Fibroblast of peridontal ligament (primary cell): ENCODE measurements around the gene LMF1.

Experiments used
- DNase-seq: peaks from one replicate; pipeline ENCODE4 v3.0.0-alpha.2; 2010; ENCODE audit errors: extremely low read depth

The LMF1 gene

DNA sequence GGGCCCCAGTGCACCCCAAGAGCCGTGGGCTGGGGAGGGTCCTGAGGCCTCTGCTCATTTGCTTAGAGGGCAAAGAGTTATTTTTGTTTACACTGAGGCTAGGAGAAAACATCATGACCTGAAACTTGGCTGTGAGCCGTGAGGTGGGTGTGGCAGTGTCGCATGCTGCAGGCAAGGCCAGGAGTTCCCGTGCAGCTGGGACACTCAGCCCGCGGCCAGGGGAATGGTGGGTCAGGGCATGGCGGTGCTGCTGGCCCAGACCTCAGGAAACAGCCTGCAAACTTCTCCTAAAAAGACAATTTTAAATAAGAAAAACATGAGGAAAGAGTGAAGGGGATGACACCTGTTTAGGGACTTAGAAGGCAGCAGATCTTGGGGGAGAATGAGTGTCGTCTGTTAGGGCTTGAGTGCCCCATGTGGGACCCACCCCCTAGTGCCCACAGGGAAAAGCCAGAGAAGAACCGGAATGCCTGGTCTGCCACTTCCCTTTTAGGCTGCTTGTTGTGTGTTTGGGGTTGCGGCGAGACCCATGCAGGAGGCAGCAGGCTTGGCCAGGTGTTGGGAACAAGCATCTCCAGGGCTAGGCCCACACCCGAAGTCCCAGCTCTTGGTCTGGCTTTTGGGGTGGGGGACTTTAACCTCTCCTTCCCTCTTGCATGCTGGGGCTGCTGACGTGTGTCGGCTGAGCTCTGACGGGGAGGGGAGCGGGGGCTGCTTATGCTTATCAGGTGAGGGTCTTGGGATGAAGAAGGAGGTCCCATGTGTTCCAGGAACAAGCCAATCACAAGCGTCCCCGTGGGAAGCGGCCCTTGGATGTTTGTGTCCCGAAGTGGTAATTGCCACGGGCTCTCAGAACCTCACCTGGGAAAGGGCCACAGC, 89.3 kb downstream of the LMF1 start:
- no peak for DNase-seq

DNA sequence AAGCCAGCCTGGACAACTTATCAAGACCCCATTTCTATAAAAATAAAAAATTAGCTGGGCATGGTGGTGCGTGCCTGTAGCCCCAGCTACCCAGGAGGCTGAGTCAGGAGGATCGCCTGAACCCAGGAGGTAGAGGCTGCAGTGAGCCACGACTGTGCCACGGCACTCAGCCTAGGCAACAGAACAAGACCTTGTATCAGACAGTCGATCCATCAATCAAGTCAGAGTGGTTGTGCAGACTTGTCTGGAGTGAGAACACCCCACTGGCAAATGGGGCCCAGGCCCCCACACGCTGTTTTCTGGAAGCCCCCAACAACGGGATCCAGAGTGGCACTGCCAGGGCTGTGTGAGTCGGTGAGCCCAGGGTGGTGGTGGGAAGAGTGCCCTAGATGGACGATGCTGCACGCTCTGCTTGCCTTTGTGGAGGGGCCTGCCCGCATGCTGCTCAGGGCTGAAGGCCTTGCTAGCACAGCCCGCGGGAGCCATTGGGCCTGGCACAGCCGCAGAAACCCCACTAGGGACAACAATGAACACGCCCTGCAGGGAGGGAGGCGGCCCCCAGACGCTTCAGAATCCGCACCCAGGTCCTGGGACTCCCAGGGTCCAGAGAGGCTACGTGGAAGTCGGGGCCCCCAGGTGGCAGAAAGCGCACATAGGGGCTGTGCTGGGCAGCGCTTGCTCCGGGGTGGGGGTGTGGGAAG, 90.2 kb downstream of the LMF1 start:
- DNase-seq, result no peak

DNA sequence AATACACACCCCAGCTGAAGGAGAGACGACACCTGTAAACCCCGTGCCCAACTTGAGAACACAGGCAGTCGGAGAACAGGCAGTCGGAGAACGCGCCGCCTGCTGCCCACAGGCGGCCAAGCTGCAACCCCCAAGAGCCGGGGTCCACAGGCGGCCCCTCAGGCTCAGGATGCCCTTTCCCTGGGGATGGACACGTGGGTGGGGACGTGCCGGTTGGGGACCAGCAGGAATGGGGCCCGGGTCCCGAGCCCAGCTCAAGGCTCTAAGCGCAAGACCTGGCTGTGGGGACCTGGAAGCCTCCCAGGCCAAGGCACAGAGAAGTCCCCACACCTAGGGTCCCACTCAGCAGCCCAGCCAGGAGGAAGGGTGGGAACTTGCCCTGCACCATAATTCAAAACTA, 90.8 kb downstream of the LMF1 start:
- no peak for DNase-seq

DNA sequence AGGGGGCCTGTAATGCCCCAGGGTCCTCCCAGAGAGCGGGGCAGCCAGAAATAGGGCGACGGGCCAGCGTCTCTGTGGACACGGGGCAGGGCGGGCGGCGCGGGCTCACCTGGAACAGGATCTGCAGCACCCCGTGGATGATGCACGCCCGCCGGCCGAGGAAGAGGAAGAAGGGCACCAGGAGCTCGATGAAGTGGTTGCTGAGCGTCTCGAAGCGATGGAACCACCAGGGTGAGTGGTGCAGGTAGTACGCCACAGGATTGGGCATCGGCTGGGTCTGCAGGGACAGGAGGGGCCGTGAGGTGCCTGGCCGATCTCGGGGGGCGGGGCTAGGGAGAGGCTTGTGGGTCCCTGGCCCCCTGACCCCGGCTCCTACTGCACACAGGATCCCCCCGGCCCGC, 91.3 kb downstream of the LMF1 start:
- no peak for DNase-seq

DNA sequence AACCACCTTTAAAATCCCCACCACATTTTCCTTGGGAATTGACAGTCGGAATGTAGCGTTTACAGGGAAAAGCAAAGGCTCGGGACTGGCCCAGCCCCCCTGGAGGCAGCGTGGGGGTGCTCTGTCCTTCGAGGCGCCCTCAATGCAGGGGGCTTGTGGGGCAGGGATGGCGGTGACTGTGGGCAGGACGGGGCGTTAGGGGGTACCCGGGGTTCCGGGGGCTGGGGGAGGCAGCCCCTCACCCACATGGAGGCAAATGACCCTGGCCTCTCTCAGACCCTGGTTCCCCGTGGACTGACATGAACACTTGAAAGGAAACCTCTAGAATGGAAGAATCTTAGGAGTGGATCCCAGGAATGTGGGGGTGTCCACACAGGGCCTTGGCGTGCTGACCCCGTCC, 91.9 kb downstream of the LMF1 start:
- DNase-seq, result no peak

DNA sequence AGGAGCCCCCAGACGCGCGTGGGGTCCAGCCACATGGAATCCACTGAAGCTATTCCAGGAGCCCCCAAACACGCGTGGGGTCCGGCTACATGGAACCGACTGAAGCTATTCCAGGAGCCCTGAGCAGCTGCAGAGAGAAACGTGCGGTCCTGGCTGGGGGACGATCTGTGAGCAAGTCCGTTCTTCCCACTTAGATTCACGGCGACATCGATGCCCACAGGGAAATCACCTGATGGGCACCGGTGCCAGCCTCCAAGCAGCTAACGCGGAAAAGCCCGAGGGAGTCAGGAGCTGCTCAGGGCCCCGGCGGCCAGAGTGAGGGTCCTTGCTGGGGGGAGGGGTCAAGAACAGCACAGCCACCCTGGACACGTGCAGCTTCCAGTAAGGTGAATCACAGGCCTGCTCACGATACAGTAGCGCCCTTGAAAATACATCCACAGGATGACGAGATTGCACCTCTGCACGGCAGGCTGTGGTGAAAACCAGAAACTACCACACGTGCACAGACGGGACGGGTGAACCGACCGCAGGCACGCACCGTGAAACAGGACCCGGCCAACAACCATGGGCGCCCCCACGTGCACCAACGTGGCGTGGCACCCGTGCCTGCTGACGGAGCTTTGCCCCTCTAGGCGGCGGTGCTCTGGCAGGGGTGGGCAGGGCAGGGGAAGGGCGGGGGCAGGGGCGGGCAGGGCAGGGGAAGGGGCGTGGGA, 92.6 kb downstream of the LMF1 start:
- DNase-seq, result no peak

DNA sequence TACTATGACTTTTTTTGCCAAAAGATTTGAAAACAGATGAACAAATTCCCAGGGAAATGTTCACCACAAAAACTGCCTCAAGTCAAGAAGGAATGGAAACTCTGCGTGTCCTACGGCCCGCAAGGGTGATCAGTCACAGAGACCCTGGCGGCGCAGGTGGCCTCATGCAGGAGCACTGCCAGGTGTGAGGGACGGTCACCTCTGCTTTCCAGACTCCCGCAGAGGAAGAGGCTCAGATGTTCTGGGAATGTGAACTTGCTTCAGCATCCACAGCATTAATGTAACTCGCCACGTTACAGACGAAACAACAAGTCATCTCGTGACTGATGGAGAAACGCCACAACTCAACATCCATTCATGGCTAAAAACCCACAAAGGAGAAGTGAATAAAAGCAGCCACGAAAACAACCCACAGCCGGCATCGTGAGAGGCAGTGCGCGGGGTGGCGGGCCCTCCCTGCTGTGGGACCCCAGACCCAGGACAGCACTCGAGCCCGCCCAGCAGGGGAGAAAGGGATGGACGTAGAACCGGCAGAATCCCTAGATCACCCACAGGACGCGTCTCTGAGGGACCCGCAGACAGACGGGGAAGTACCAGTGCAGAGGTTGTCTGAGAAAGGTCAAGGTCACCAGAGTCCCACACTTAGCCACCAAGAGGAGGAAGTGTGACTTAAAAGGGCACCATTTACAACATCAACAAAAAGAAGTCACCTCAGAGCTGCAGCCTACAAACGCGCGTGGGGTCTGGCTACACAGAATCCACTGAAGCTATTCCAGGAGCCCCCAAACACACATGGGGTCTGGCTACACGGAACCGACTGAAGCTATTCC, 93.3 kb downstream of the LMF1 start:
- no peak for DNase-seq

DNA sequence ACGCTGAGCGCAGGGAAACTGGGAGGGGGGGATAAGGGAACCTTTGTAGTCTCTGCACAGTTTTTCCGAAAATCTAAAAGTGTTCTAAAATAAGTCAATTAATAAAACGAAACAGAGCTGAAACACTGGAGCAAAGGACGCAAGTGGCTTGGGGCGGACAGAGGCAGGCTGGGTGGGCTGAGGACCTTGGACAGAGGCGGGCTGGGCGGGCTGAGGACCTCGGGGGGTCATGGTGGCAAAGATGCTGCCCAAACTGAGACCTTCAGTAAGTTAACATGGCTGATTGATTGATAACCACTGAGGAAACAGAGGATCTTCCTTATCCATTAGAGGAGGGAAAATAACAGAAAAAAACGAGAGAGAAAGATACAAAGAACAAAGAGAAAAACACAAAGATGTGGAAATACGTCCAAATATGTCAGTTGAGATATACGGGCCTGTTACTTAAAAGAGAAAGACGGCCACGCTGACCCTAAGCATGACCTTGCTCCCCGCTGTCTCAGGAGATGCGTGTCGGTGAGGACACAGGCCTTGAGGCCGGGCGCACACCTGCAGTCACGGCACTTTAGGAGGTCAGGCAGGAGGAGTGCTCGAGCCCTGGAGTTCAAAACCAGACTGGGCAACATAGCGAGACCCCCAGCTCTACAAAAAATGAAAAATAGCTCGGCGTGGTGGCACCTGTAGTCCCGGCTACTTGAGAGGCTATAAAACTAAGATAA, 94.1 kb downstream of the LMF1 start:
- no peak for DNase-seq

DNA sequence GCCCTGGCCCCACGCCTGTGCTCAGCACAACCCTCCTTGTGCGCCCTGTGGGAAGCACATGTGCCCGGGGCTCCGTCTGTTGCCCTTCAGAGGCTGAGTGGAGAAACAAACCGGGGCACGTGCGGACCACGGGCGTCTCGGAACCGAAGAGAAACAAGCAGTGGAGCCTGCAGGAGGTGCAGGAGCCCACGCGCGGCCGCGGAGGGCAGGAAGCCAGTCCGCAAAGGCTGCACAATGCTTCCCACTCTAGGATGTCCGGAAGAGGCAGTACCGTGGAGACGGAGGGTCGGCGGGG, 94.8 kb downstream of the LMF1 start:
- no peak for DNase-seq

DNA sequence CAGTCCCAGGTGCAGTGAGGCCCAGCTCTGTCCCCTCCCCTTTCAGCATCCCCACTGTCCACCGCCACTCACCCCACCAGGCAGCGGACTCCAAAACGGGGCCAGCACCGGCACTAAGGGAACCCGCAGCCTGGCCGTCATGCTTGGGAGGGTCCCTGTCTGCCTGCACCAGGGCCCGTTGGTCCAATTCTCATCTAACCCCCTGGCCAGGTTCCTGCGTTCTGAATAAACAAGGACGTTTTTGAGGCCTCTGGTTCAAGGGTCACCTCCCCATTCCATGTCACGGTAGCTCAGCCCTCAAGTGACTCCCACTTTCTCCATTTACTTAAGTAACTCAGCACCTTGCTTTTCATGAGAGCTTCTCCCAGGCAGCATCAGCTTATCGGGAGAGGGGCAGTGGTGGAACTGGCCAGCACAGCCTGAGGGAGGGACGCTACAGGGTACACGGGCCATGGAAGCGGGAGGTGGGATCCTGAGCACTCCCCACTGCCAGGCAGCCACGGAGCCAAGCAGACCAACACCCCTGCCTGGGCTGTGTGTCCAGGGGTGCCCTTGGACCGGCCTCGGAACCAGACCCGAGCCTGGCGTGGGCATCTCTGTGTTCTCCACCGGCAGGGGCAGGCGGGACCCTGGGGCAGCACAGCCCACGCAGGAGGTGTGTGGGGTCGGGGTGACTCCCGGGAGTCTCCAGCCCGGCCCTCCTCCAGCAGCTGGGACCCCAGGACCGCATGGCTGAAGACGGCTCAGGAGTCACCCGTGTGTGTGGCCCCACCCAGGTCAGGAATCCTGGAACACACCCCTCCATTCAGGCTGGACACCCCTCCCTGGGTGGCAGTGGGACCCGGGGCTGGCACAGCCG, 95.4 kb downstream of the LMF1 start:
- DNase-seq, result no peak

DNA sequence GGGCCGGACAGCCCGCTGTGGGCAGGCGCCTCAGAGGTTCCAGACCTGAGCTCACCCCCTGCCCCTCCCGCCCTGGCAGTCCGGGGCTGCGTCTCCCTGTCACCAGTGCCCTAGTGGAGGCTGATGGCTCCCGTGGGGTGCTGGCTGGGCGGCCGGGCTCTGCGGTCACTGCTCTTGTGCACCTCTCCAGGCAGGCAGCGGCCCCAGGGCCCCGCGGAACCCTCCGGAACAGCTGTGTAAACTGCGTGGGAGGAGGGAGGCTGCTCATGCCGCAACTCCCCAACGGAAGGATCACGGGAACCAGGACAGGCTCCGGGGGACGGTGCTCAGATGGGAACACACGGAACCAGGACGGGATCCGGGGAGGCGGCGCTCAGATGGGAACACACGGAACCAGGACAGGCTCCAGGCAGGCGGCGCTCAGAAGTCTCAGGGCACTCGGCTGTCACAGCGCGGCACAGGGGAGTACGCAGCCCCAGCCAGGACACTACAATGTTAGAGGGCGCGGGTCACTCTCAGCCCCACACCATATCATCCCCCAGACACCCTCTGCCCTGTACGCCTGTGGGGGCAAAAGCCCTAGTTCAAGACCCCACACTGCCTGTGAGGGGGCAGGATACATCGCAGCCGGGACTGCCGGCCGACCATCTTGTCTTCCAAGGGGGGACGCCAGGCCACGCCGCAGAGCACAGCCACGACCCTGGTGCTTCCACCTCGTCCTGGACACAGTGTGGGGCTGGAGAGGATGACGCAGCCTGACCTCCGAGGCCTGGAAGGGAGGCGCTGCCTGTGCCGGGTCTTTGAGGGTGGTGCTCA, 96.2 kb downstream of the LMF1 start:
- DNase-seq, result no peak

DNA sequence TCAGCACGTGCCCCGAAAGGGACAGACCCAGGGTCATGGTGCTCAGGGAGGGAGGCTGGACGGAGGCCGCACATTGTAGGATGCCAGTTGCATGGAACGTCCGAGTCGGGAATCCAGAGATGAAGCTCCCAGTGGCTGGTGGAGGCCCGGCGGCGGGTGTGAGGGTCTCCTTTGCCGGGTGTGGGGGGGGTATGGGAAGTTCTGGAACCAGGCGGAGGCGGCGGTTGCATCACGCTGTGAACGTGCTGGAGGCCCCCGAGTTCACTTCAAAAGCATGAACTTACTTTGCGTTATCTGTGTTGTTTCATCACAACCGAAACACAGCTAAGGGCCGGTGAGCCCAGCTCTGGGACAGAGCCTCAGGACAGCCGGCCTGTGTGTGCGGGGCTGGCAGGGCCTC, 96.9 kb downstream of the LMF1 start:
- no peak for DNase-seq

DNA sequence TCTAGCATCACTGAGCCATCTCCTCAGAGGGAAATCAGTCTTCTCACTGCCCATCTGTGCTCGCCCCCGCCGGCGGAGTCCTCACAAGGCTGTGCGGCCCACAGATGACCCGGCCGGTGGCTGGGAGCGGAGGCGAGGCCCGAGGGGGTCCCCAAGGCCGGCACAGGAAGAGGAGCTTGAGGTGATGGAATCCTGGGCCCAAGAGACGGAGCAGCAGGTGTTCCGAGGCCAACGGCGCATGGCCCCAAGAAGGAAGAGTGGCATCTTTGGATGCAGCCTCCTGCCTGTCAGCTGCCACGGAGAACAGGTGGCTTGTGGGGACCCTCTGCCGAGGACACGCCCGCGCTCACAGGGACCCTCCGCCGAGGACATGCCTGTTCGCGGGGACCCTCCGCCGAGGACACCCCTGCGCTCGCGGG, 97.5 kb downstream of the LMF1 start:
- DNase-seq, result no peak

DNA sequence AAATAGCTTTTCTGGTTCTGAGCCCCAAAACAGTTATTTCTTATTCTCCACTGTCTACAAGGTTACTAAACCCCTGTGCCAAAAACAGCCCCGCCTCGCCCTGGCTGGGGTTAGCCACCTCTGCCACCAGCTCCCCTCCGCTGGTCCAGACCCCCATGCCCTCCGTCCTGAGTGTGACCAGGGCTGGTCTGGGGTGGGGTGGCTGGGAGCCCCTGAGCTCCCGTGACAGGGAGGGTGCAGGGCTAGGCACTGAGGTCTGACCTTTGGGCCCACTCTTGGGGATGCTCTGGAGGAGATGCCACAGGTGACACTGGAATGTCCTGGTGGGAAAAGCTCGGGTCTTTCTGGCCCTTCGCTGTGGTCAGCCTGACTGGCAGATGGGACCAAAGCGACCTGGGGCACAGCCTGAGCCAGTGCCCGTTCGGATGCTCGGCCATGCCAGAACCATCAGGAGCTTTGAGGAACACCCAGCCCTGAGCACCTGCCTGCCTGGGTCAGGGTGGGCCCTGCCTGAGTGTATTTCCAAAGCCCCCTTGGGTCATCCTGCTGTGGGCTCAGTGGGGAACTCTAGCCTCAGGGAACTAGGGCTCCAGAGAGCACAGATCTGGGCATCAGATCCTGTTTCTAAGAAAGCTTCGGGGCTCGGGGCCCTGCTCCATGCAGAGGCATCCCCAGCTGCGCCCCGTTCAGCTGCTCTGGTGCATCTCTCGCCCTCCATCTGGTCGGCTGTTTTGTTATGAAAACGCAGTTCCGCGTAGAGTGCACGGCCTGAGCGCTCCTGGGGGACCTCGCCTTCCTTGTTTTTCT, 98.1 kb downstream of the LMF1 start:
- no peak for DNase-seq

DNA sequence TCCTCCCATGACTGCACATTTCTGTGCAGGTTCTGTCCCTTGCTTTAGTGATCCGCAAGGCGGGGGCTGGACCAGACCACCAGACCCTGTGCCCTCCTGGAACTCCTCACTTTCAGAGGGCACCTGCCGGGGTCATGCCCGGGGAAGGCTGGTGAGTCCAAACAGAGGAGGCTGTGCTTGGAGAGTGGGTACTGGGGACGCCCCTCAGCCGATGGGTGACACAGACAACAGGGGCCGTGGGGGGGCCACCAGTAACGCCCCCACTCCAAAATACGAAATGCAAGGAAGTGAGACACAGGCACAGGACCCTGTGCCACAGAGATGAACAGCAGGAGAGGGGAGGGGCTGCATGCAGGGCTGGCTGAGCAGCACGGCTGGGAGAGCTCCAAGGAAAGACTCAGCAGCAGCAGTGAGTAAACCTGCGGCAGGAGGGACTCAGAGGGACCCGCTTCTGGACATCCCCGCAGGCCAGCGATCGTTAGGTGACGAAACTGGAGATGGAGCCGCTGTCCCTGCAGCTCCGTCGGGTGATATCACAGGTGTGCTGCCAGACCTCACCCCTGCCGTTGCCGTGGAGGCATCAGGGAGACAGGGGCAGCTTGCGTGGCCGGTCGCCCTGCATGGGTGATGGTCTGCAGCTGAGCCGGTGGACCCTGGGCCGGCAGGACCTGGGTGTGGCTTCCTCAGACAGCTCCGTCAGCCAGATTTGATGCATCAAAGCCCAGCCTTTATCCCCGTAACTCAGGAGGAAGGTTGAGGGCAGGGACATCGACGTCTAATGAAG, 99.0 kb downstream of the LMF1 start:
- no peak for DNase-seq

DNA sequence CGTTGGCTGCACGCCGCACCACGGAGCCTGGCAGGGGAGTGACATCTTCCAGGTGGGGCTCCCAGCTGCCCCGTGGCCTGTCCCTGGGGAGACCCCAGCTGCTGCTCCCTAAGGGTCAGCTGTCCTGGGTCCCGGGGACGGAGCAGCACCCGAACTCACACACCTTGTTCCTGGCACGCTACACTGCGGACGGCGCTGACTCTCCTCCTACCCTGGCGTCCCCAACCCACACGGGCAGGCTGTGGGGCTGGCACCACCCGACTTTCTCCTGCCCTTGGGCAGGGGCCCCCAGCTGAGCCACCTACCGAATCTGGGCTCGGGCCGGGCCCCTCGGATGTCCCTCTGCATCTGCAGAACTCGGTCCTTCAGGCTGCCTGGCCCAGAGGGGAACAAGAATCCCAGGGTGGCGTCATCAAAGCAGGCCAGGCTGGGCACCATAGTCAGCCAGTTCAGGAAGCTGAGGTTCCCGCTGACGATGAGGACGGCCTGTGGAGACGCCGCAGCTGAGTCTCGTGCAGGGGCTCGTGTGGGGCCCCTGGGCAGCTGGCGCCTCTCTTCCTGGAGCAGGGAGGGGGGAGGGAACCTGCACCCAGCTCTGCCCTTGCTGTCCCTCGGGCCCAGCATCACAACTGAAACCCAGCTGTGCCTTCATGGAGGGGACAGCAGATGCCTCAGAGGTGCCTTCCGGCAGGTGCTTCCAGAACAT, 99.8 kb downstream of the LMF1 start:
- no peak for DNase-seq
